Vagina (tissue), 2 donors: ENCODE measurements around the gene PAX2. TPM values are rescaled to one million over a fixed set of nuclear protein-coding genes. Genes with fewer than 3 reads are reported as not detected.

Source experiments
- DNase-seq, 2 donors: peaks; one replicate each; pipeline ENCODE4 v3.0.0-alpha.2; 2017; ENCODE audit errors: extremely low spot score in 2 of 2
- H3K27ac ChIP-seq: fragments of 200-600 bp; sonication (generic); one replicate; pipeline ENCODE4 v1.5.1; 2019
- H3K27me3 ChIP-seq: fragments of 200-600 bp; sonication (generic); one replicate; pipeline ENCODE4 v1.5.1; 2019
- H3K36me3 ChIP-seq, 2 donors: fragments of 200-600 bp; sonication (generic); one replicate each; pipeline ENCODE4 v1.5.1; 2017 to 2019
- H3K4me1 ChIP-seq: fragments of 200-600 bp; sonication (generic); one replicate; pipeline ENCODE4 v1.5.1; 2019
- H3K4me3 ChIP-seq, 2 donors: fragments of 200-600 bp; sonication (generic); 1 replicate in 1 of 2; 2 replicates in 1 of 2; pipeline ENCODE4 v1.5.1; 2016 to 2019
- H3K9me3 ChIP-seq: fragments of 200-600 bp; sonication (generic); one replicate; pipeline ENCODE4 v1.5.1; 2019
- CTCF ChIP-seq, 3 experiments: fragments of 450-650 bp in 2 of 3; fragments of 200-600 bp in 1 of 3; sonication (generic) in 1 of 3; IDR thresholded peaks; one replicate each; pipeline ENCODE4 v1.5.1; 2017 to 2019; ENCODE audit warnings: antibody characterized with exemption in 3 of 3, mild to moderate bottlenecking in 2 of 3, moderate library complexity in 2 of 3
- POLR2A ChIP-seq, 2 donors: fragments of 450-650 bp; IDR thresholded peaks; one replicate each; pipeline ENCODE4 v1.6.1; 2017; ENCODE audit warnings: antibody characterized with exemption in 2 of 2, mild to moderate bottlenecking in 2 of 2, moderate library complexity in 2 of 2
- POLR2AphosphoS5 ChIP-seq, 2 donors: sonication (generic); formaldehyde crosslinking; IDR thresholded peaks; one replicate each; pipeline ENCODE4 v1.9.0; 2017; ENCODE audit warnings: antibody characterized with exemption in 2 of 2, mild to moderate bottlenecking in 2 of 2, low read depth in 1 of 2; ENCODE audit not compliant: insufficient read depth in 1 of 2
- intact Hi-C: fragments of 100-400 bp; cut with DNase I; formaldehyde crosslinking; loops from one replicate; pipeline ENCODE4 v1.15.1; 2023
- total RNA-seq: library from RNA; depleted of rRNA; stranded (reverse); fragments of >200 nt; gene quantifications from one replicate; pipeline ENCODE4 v1.2.3, GENCODE V29; 2016

The PAX2 gene
- total RNA-seq, 1 donor from 2014 or later, result not detected

- Histone ChIP-seq H3K4me1 (peaks cover 40% of the 10 kb centered on the region), H3K27me3 (peaks cover 32% of the 10 kb centered on the region), H3K36me3 (no peaks in the 10 kb centered on the region), H3K9me3 (no peaks in the 10 kb centered on the region), H3K4me3 (no peak overlapping the region), H3K27ac (no peak overlapping the region)
- intact Hi-C loops, result no loop called here
- DNase-seq, result no peak
- TF ChIP-seq POLR2A (IDR thresholded peaks at IDR 0.05), result no peak
- TF ChIP-seq CTCF (IDR thresholded peaks at IDR 0.05), result no peak
- no peak for TF ChIP-seq POLR2AphosphoS5 (IDR thresholded peaks at IDR 0.05; ENCODE audit: insufficient read depth in 1 of 2, low read depth in 1 of 2)
Observed at GRCh38 chr10:100739517-100740368, 5.6 kb upstream of the PAX2 start.

GRCh38 chr10:100740476-100741377 lies 4.7 kb upstream of the PAX2 start:
- DNase-seq, result no peak
- Histone ChIP-seq H3K36me3 (no peaks in the 10 kb centered on the region), H3K4me1 (peaks cover 50% of the 10 kb centered on the region), H3K27ac (no peak overlapping the region), H3K9me3 (no peaks in the 10 kb centered on the region), H3K27me3 (peaks cover 32% of the 10 kb centered on the region), H3K4me3 (no peak overlapping the region)
- TF ChIP-seq POLR2AphosphoS5 (IDR thresholded peaks at IDR 0.05; ENCODE audit: insufficient read depth in 1 of 2, low read depth in 1 of 2), result no peak
- no peak for TF ChIP-seq POLR2A (IDR thresholded peaks at IDR 0.05)
- TF ChIP-seq CTCF (IDR thresholded peaks at IDR 0.05), result no peak
- intact Hi-C loops, result no loop called here

GRCh38 chr10:100741378-100742075 lies 3.9 kb upstream of the PAX2 start:
- H3K4me3 ChIP-seq, result no peak overlapping the region
- DNase-seq, result no peak
- peaks cover 55% of the 10 kb centered on the region for H3K4me1 ChIP-seq
- intact Hi-C loops, result no loop called here
- H3K9me3 ChIP-seq, result no peaks in the 10 kb centered on the region
- no peak for TF ChIP-seq POLR2AphosphoS5 (IDR thresholded peaks at IDR 0.05; ENCODE audit: insufficient read depth in 1 of 2, low read depth in 1 of 2)
- no peak overlapping the region for H3K27ac ChIP-seq
- H3K27me3 ChIP-seq, result peaks cover 36% of the 10 kb centered on the region
- H3K36me3 ChIP-seq, result no peaks in the 10 kb centered on the region

- Histone ChIP-seq H3K36me3 (no peaks in the 10 kb centered on the region), H3K4me1 (peaks cover 52% of the 10 kb centered on the region), H3K4me3 (no peak overlapping the region), H3K9me3 (no peaks in the 10 kb centered on the region), H3K27ac (no peak overlapping the region), H3K27me3 (peaks cover 40% of the 10 kb centered on the region)
- DNase-seq, result no peak
- TF ChIP-seq POLR2A (IDR thresholded peaks at IDR 0.05) (no peak), POLR2AphosphoS5 (IDR thresholded peaks at IDR 0.05; ENCODE audit: insufficient read depth in 1 of 2, low read depth in 1 of 2) (no peak), CTCF (IDR thresholded peaks at IDR 0.05) (no peak)
- intact Hi-C loops, result no loop called here
Observed at GRCh38 chr10:100742076-100742771, 3.2 kb upstream of the PAX2 start.

- H3K27ac ChIP-seq, result no peak overlapping the region
- H3K4me1 ChIP-seq, result peaks cover 50% of the 10 kb centered on the region
- intact Hi-C loops, result no loop called here
Observed at GRCh38 chr10:100742936-100743335, 2.4 kb upstream of the PAX2 start.

More at GRCh38 chr10:100742936-100743335, 2.4 kb upstream of the PAX2 start:
- H3K4me3 ChIP-seq, result no peak overlapping the region
- H3K36me3 ChIP-seq, result no peaks in the 10 kb centered on the region
- H3K9me3 ChIP-seq, result no peaks in the 10 kb centered on the region
- peaks cover 34% of the 10 kb centered on the region for H3K27me3 ChIP-seq
- no peak for TF ChIP-seq CTCF (IDR thresholded peaks at IDR 0.05)
- no peak for TF ChIP-seq POLR2A (IDR thresholded peaks at IDR 0.05)
- TF ChIP-seq POLR2AphosphoS5 (IDR thresholded peaks at IDR 0.05; ENCODE audit: insufficient read depth in 1 of 2, low read depth in 1 of 2), result no peak
- DNase-seq, result no peak
